Gastrocnemius medialis (tissue), 4 donors: ENCODE results near the gene DNAH3. TPM values are rescaled to one million over a fixed set of nuclear protein-coding genes. Genes with fewer than 3 reads are reported as not detected.

Experiments
- ATAC-seq, 2 donors: fragments of 150-250 bp; one replicate each; pipeline ENCODE4 v1.9.1; 2016
- DNase-seq, 2 donors: peaks; one replicate each; pipeline ENCODE4 v3.0.0-alpha.2; 2019
- H3K27ac ChIP-seq, 4 donors: fragments of 200-600 bp; sonication (generic); 1 replicate in 1 of 4; 2 replicates in 3 of 4; pipeline ENCODE4 v1.5.1; 2016 to 2018; ENCODE audit warnings: mild to moderate bottlenecking in 2 of 4, moderate library complexity in 1 of 4
- H3K27me3 ChIP-seq, 3 donors: fragments of 200-600 bp; sonication (generic) in 2 of 3; 1 replicate in 1 of 3; 2 replicates in 2 of 3; pipeline versions ENCODE4 v1.5.1 to v1.6.0; 2016 to 2019; ENCODE audit warnings: mild to moderate bottlenecking in 1 of 3, moderate library complexity in 1 of 3
- H3K36me3 ChIP-seq, 2 donors: fragments of 200-600 bp; sonication (generic) in 1 of 2; one replicate each; pipeline ENCODE4 v1.5.1; 2017 to 2018
- H3K4me1 ChIP-seq, 2 donors: fragments of 200-600 bp; sonication (generic) in 1 of 2; one replicate each; pipeline ENCODE4 v1.5.1; 2016 to 2017; ENCODE audit warnings: mild to moderate bottlenecking in 2 of 2
- H3K4me3 ChIP-seq, 4 donors: fragments of 200-600 bp; sonication (generic) in 3 of 4; 1 replicate in 1 of 4; 2 replicates in 3 of 4; pipeline ENCODE4 v1.5.1; 2016 to 2019; ENCODE audit warnings: mild to moderate bottlenecking in 2 of 4
- H3K9me3 ChIP-seq, 3 donors: fragments of 200-600 bp; sonication (generic) in 2 of 3; 1 replicate in 1 of 3; 2 replicates in 2 of 3; pipeline ENCODE4 v1.5.1; 2016 to 2019
- POLR2A ChIP-seq, 2 donors: fragments of 450-650 bp; IDR thresholded peaks; one replicate each; pipeline ENCODE4 v1.6.1; 2017; ENCODE audit warnings: antibody characterized with exemption in 2 of 2, mild to moderate bottlenecking in 2 of 2, moderate library complexity in 2 of 2
- in situ Hi-C, 4 donors: fragments of 200-750 bp; cut with MboI; loops; one replicate each; pipeline versions ENCODE4 v1.15.0 to v1.8.0; 2017; ENCODE audit warnings: low sequenced_read_pairs in 4 of 4
- intact Hi-C: fragments of 100-400 bp; cut with DNase I; formaldehyde crosslinking; loops from one replicate; pipeline ENCODE4 v1.15.1; 2023; ENCODE audit warnings: low total_unique reads
- total RNA-seq, 4 donors: library from RNA; depleted of rRNA; stranded (reverse); fragments of >200 nt; gene quantifications; one replicate each; pipeline versions ENCODE4 v1.1.0 to v1.2.3, GENCODE V29; 2016
- TF ChIP-seq, protein P1 (sequence below), 5 experiments: fragments of 450-650 bp in 3 of 5; fragments of 200-600 bp in 2 of 5; sonication (generic) in 2 of 5; IDR thresholded peaks in 4 of 5; conservative IDR thresholded peaks in 1 of 5; 1 replicate in 4 of 5; 2 replicates in 1 of 5; pipeline ENCODE4 v1.5.1; 2016 to 2019; ENCODE audit warnings: antibody characterized with exemption in 5 of 5, mild to moderate bottlenecking in 3 of 5, moderate library complexity in 3 of 5

DNAH3 gene
- total RNA-seq, 4 donors from 2014 or later = 0.02 to 0.47 (median 0.21) TPM

GRCh38 chr16:20883554-20884239 is 266.9 kb downstream of the DNAH3 start:
- Histone ChIP-seq H3K4me1 (peaks cover 25 to 36% of the 10 kb centered on the region in 2 donors), H3K27ac (no peak overlapping the region), H3K36me3 (no peaks in the 10 kb centered on the region), H3K4me3 (no peak overlapping the region), H3K9me3 (no peaks in the 10 kb centered on the region), H3K27me3 (no peaks in the 10 kb centered on the region)
- intact Hi-C loops = no loop called here
- DNase-seq (no peak), ATAC-seq (no peak)
- no peak for TF ChIP-seq POLR2A (IDR thresholded peaks at IDR 0.05)
- TF ChIP-seq, protein P1, sequence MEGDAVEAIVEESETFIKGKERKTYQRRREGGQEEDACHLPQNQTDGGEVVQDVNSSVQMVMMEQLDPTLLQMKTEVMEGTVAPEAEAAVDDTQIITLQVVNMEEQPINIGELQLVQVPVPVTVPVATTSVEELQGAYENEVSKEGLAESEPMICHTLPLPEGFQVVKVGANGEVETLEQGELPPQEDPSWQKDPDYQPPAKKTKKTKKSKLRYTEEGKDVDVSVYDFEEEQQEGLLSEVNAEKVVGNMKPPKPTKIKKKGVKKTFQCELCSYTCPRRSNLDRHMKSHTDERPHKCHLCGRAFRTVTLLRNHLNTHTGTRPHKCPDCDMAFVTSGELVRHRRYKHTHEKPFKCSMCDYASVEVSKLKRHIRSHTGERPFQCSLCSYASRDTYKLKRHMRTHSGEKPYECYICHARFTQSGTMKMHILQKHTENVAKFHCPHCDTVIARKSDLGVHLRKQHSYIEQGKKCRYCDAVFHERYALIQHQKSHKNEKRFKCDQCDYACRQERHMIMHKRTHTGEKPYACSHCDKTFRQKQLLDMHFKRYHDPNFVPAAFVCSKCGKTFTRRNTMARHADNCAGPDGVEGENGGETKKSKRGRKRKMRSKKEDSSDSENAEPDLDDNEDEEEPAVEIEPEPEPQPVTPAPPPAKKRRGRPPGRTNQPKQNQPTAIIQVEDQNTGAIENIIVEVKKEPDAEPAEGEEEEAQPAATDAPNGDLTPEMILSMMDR (IDR thresholded peaks at IDR 0.05 in 4 of 5, conservative IDR thresholded peaks at IDR 0.05 in 1 of 5) = no peak
- in situ Hi-C loops = no loop called here

Other genes with a start within 250 kb of the DNAH3 start
- gene LDAF1, start 7.8 kb upstream of the DNAH3 start, total RNA-seq = 10 to 100 TPM; 19.4 to 70.0 (median 34.3) TPM
- not detected for gene ZP2, start 60.7 kb upstream of the DNAH3 start, total RNA-seq
- under 1 TPM in 2 of 4 donors, not detected in 2; 0.04 to 0.10 TPM for gene ANKS4B, start 82.9 kb upstream of the DNAH3 start, total RNA-seq
- gene CRYM, start 127.4 kb upstream of the DNAH3 start, total RNA-seq = not detected